Panc1 (cell line): Measurements from ENCODE around the gene FOXK1. TPM values are rescaled to one million over a fixed set of nuclear protein-coding genes. Genes with fewer than 3 reads are reported as not detected.

Experiments used
- ATAC-seq: fragments of 200-7000 bp; cut with Tn5 transposase; 2 replicates; pipeline ENCODE4 v1.9.1; 2020; ENCODE audit warnings: mild to moderate bottlenecking, moderate library complexity
- BruUV-seq: library from RNA; stranded (reverse); fragments of 400-500 nt; replicated peaks from 2 replicates; lab custom pipeline; 2021; lab: Mats Ljungman, UMichigan
- CTCF ChIA-PET: fragments of 300-600 bp; sonication (Branson Sonifier 250); formaldehyde crosslinking; loops from one replicate; lab custom pipeline; 2022; ENCODE audit warnings: antibody characterized with exemption; lab: Charles Lee
- POLR2A ChIA-PET: fragments of 300-600 bp; sonication (Branson Sonifier 250); formaldehyde crosslinking; loops from one replicate; lab custom pipeline; 2022; ENCODE audit warnings: antibody characterized with exemption; lab: Charles Lee
- DNase-seq: peaks from one replicate; pipeline ENCODE4 v3.0.0-alpha.2; 2010; ENCODE audit warnings: low read depth, low spot score
- H3K27ac ChIP-seq: 2 replicates; pipeline ENCODE4 v1.5.1; 2011; ENCODE audit warnings: mild to moderate bottlenecking, low read length, inconsistent platforms
- H3K27me3 ChIP-seq: fragments of 200-500 bp; sonication (Bioruptor generic); 2 replicates; pipeline ENCODE4 v1.6.0; 2014; ENCODE audit warnings: low read length, inconsistent platforms; ENCODE audit not compliant: control insufficient read depth, insufficient read depth
- H3K36me3 ChIP-seq: fragments of 200-500 bp; sonication (Bioruptor generic); 2 replicates; pipeline ENCODE4 v1.5.1; 2014; ENCODE audit warnings: inconsistent platforms, mild to moderate bottlenecking, low read length, moderate library complexity; ENCODE audit not compliant: control insufficient read depth, insufficient read depth
- H3K4me1 ChIP-seq: 2 replicates; pipeline ENCODE4 v1.5.1; 2011; ENCODE audit warnings: inconsistent platforms, mild to moderate bottlenecking, low read length, moderate library complexity; ENCODE audit not compliant: control insufficient read depth, insufficient read depth
- H3K4me3 ChIP-seq, 2 experiments: 2 replicates each; pipeline ENCODE4 v1.5.1; 2011 to 2012; ENCODE audit warnings: low read depth in 2 of 2, low read length in 2 of 2, mild to moderate bottlenecking in 2 of 2, inconsistent platforms in 1 of 2, moderate library complexity in 1 of 2
- H3K9me3 ChIP-seq: fragments of 200-500 bp; sonication (Bioruptor generic); 2 replicates; pipeline ENCODE4 v1.5.1; 2014; ENCODE audit warnings: low read depth, mild to moderate bottlenecking, inconsistent platforms, low read length, moderate library complexity; ENCODE audit not compliant: control insufficient read depth, insufficient read depth
- CTCF ChIP-seq: fragments of 450-650 bp; IDR thresholded peaks from 2 replicates; pipeline ENCODE4 v1.5.1; 2017; ENCODE audit warnings: mild to moderate bottlenecking
- POLR2AphosphoS5 ChIP-seq: IDR thresholded peaks from 2 replicates; pipeline ENCODE4 v1.6.1; 2012; ENCODE audit warnings: mild to moderate bottlenecking, low read depth, low read length, moderate library complexity
- REST ChIP-seq, 2 experiments: IDR thresholded peaks; 2 replicates each; pipeline ENCODE4 v1.6.1; 2011 to 2012; ENCODE audit warnings: low read depth in 2 of 2, control low read depth in 1 of 2, low read length in 1 of 2, mild to moderate bottlenecking in 1 of 2, moderate library complexity in 1 of 2; ENCODE audit not compliant: insufficient read depth in 1 of 2
- SIN3A ChIP-seq: IDR thresholded peaks from 2 replicates; pipeline ENCODE4 v1.6.1; 2012; ENCODE audit warnings: low read depth, mild to moderate bottlenecking, low read length, moderate library complexity, borderline replicate concordance; ENCODE audit not compliant: insufficient read depth
- TCF7L2 ChIP-seq: IDR thresholded peaks from 2 replicates; pipeline ENCODE4 v1.6.1; 2011; ENCODE audit warnings: mild to moderate bottlenecking, low read depth, low read length, inconsistent platforms
- in situ Hi-C: cut with HindIII; loops from 2 replicates; pipeline ENCODE4 v1.10.0; 2016; ENCODE audit warnings: low sequenced_read_pairs, low pct_unique_long_range_greater_than_20kb
- intact Hi-C: fragments of 100-400 bp; cut with micrococcal nuclease; formaldehyde crosslinking; loops from one replicate; pipeline ENCODE4 v1.10.0; 2022; ENCODE audit not compliant: unreplicated experiment
- total RNA-seq: library from RNA; stranded (reverse); gene quantifications from one replicate; pipeline ENCODE4 v1.2.1, GENCODE V29; 2021; ENCODE audit not compliant: unreplicated experiment

Gene FOXK1
- total RNA-seq, 1 experiment from 2014 or later = 72.7 TPM

- in situ Hi-C loops = no loop called here
- intact Hi-C loops = no loop called here
- BruUV-seq = no TSS peak
- Histone ChIP-seq H3K36me3 (no peaks in the 10 kb centered on the region), H3K27ac (no peak overlapping the region), H3K4me3 (no peak overlapping the region), H3K4me1 (peaks cover 13% of the 10 kb centered on the region), H3K9me3 (no peaks in the 10 kb centered on the region), H3K27me3 (no peaks in the 10 kb centered on the region)
- ChIA-PET CTCF (no interaction called here), POLR2A (no interaction called here)
- no peak for DNase-seq
- TF ChIP-seq SIN3A (no peak), REST (IDR thresholded peaks at IDR 0.05; ENCODE audit: insufficient read depth in 1 of 2, low read depth in 2 of 2, low read length in 1 of 2) (no peak), CTCF (no peak), TCF7L2 (no peak), POLR2AphosphoS5 (no peak)
- no peak for ATAC-seq
Observed at GRCh38 chr7:4722308-4722707, 40.2 kb downstream of the FOXK1 start.

GRCh38 chr7:4722960-4723630 lies 41.0 kb downstream of the FOXK1 start:
- ATAC-seq (no peak), DNase-seq (no peak)
- no peaks in the 10 kb centered on the region for H3K27me3 ChIP-seq
- no peak overlapping the region for H3K27ac ChIP-seq
- ChIA-PET POLR2A (no interaction called here), CTCF (interaction anchor here (0.6 kb wide), 1 partner anchor 12 kb away, joined by 3 read pairs; no protein-coding TSS in a partner anchor)
- intact Hi-C loops = no loop called here
- no TSS peak for BruUV-seq
- in situ Hi-C loops = no loop called here
- H3K9me3 ChIP-seq = no peaks in the 10 kb centered on the region
- no peaks in the 10 kb centered on the region for H3K36me3 ChIP-seq
- H3K4me3 ChIP-seq = no peak overlapping the region
- TF ChIP-seq CTCF (no peak), SIN3A (no peak), TCF7L2 (no peak), POLR2AphosphoS5 (no peak), REST (IDR thresholded peaks at IDR 0.05; ENCODE audit: insufficient read depth in 1 of 2, low read depth in 2 of 2, low read length in 1 of 2) (no peak)
- peaks cover 13% of the 10 kb centered on the region for H3K4me1 ChIP-seq
